ENCODE data around the gene XYLT1. TPM values are rescaled to one million over a fixed set of nuclear protein-coding genes. Genes with fewer than 3 reads are reported as not detected.
A peak's percentile ranks its signal among the peaks of the same experiment; 100 is the strongest.

The XYLT1 gene
- total and polyA plus RNA-seq, 2 of the 8 experiments (the other 6 are each of a cell fraction or from before 2014, with no cell fraction given), result 6.6 to 25.4 TPM

GRCh38 chr16:17370223-17370707, 100.5 kb downstream of the XYLT1 start:
- Histone ChIP-seq H2BK120ac (replicated peaks; ENCODE audit: low read depth, low read length) (no peak overlapping the region), H4K5ac (ENCODE audit: insufficient read length, low read depth, low read length) (no peak overlapping the region), H3K4me3 (ENCODE audit: extremely low read depth in 1 of 4, insufficient read depth in 2 of 4, low read depth in 3 of 4, low read length in 4 of 4) (no peak overlapping the region), H3K9me3 (ENCODE audit: insufficient read depth in 2 of 2, low read depth in 1 of 2, low read length in 1 of 2) (no peaks in the 10 kb centered on the region), H2AFZ (ENCODE audit: low read length) (no peak overlapping the region), H2BK5ac (ENCODE audit: low read depth, low read length) (no peak overlapping the region; the same call in 1 of the 2 replicates), H3K18ac (ENCODE audit: extremely low read depth, low read length) (0 out of 2 replicates have a peak overlapping the region, but pooled peaks have one; percentile 38), H2BK20ac (ENCODE audit: low read length) (peak overlapping the region; percentile 88), H3K4ac (replicated peaks; ENCODE audit: insufficient read length, low read depth, low read length) (no peak overlapping the region), H3K79me1 (ENCODE audit: low read depth, low read length) (peaks cover 2% of the 10 kb centered on the region; the same call in 1 of the 2 replicates), H3K79me2 (ENCODE audit: control insufficient read depth in 1 of 2, insufficient read depth in 2 of 2, low read length in 2 of 2) (peaks cover 0 to 10% of the 10 kb centered on the region in 2 experiments; a peak in 1 of 4 replicates), H4K8ac (ENCODE audit: extremely low read depth, insufficient read depth, low read length) (no peak overlapping the region), H3K56ac (replicated peaks; ENCODE audit: insufficient read length, low read depth, low read length) (no peak overlapping the region), H3K27me3 (replicated peaks in 1 of 4; ENCODE audit: control insufficient read depth in 3 of 4, extremely low read depth in 1 of 4, insufficient read depth in 3 of 4, low read length in 3 of 4) (no peaks in the 10 kb centered on the region), H3K23me2 (ENCODE audit: low read depth, low read length) (no peaks in the 10 kb centered on the region), H3K36me3 (ENCODE audit: control insufficient read depth in 2 of 4, insufficient read depth in 4 of 4, low read length in 3 of 4) (no peaks in the 10 kb centered on the region), H3K23ac (ENCODE audit: insufficient read length) (no peak overlapping the region), H3K9ac (replicated peaks in 1 of 4; ENCODE audit: extremely low read depth in 1 of 4, low read depth in 3 of 4, low read length in 3 of 4) (no peak overlapping the region), H3K4me1 (replicated peaks in 1 of 4; ENCODE audit: control insufficient read depth in 3 of 4, insufficient read depth in 4 of 4, low read length in 3 of 4) (peaks cover 0 to 29% (median 23%) of the 10 kb centered on the region in 4 experiments; a peak in 6 of 7 replicates), H3K27ac (ENCODE audit: low read depth, low read length) (no peak overlapping the region), H2AK5ac (ENCODE audit: low read depth, low read length) (peak overlapping the region; percentile 57; the same call in 1 of the 2 replicates), H3K4me2 (ENCODE audit: insufficient read depth in 1 of 2, low read depth in 2 of 2, low read length in 2 of 2) (no peak overlapping the region), H2BK12ac (ENCODE audit: low read depth, low read length) (peak overlapping the region; percentile 18; the same call in 1 of the 2 replicates), H4K91ac (replicated peaks; ENCODE audit: insufficient read length, low read length) (peak overlapping the region; percentile 27), H2BK15ac (ENCODE audit: low read length) (peak overlapping the region; percentile 74; the same call in 1 of the 2 replicates), H3K14ac (ENCODE audit: insufficient read length) (no peak overlapping the region), H4K20me1 (replicated peaks in 1 of 2; ENCODE audit: control insufficient read depth in 1 of 2, insufficient read depth in 2 of 2, low read length in 2 of 2) (peaks cover 0 to 2% of the 10 kb centered on the region in 2 experiments)
- whole genome bisulfite sequencing, 2 experiments (ENCODE audit: extremely low coverage in 1 of 2, insufficient coverage in 1 of 2, insufficient read length in 1 of 2, insufficient replicate concordance in 2 of 2, low coverage in 1 of 2, low lambda C conversion rate in 2 of 2, missing lambda C conversion rate in 1 of 2), result 84% methylated on average over 13 of the region's 13 CpGs; no CpG with 5 or more reads in 1 of the 2 experiments
- ChIA-PET POLR2A (ENCODE audit: partially characterized antibody) (interaction anchor here (1.2 kb wide), 1 partner anchor 18 kb away, joined by 4 read pairs; no protein-coding TSS in a partner anchor), CTCF (ENCODE audit: partially characterized antibody) (interaction anchor here (0.6 to 2.9 kb wide), 8 partner anchors 9 to 461 kb away, joined by 3 to 15 read pairs (median 3); no protein-coding TSS in a partner anchor)
- TF ChIP-seq HDAC2 (IDR thresholded peaks at IDR 0.05; ENCODE audit: borderline replicate concordance in 1 of 2, low read depth in 2 of 2, low read length in 2 of 2), result no peak
- no peak for TF ChIP-seq RAD21 (IDR thresholded peaks at IDR 0.05 in 1 of 2, conservative IDR thresholded peaks at IDR 0.05 in 1 of 2; ENCODE audit: low read depth in 2 of 2, low read length in 2 of 2)
- no peak for TF ChIP-seq SIN3A (conservative IDR thresholded peaks at IDR 0.05 in 1 of 2, IDR thresholded peaks at IDR 0.05 in 1 of 2; ENCODE audit: low read depth in 1 of 2, low read length in 2 of 2)
- no peak for TF ChIP-seq KDM5A (IDR thresholded peaks at IDR 0.05; ENCODE audit: low read length)
- TF ChIP-seq POLR2A (IDR thresholded peaks at IDR 0.05; ENCODE audit: control extremely low read depth in 1 of 2, low read depth in 2 of 2, low read length in 2 of 2), result no peak
- no peak for TF ChIP-seq SIRT6 (IDR thresholded peaks at IDR 0.05; ENCODE audit: low read length)
- no peak for TF ChIP-seq BACH1 (IDR thresholded peaks at IDR 0.05; ENCODE audit: low read length)
- DNase-seq (ENCODE audit: low read depth in 1 of 2, low spot score in 2 of 2) (no peak), FAIRE-seq (no peak)

All from H1 (cell line).